Astrocyte (in vitro differentiated cells and primary cell): ENCODE results near the gene NRARP. TPM values are rescaled to one million over a fixed set of nuclear protein-coding genes. Genes with fewer than 3 reads are reported as not detected.

Experiments used
- DNase-seq: peaks from one replicate; pipeline ENCODE4 v3.0.0-alpha.2; 2010; ENCODE audit warnings: low read depth
- FAIRE-seq: peaks from 2 replicates; lab custom pipeline; 2011; peaks lifted over from hg19 to GRCh38; lab: Jason Lieb, UNC
- H2AFZ ChIP-seq: 2 replicates; pipeline ENCODE4 v1.6.0; 2012; ENCODE audit warnings: low read depth, low read length, inconsistent platforms
- H3K27ac ChIP-seq: 2 replicates; pipeline ENCODE4 v1.5.1; 2011; ENCODE audit warnings: low read depth, low read length, inconsistent platforms
- H3K27me3 ChIP-seq: 2 replicates; pipeline ENCODE4 v1.6.0; 2011; ENCODE audit warnings: low read length, inconsistent platforms; ENCODE audit not compliant: insufficient read depth
- H3K36me3 ChIP-seq: 2 replicates; pipeline ENCODE4 v1.5.1; 2011; ENCODE audit warnings: low read length, inconsistent platforms; ENCODE audit not compliant: insufficient read depth
- H3K4me1 ChIP-seq: 2 replicates; pipeline ENCODE4 v1.5.1; 2011; ENCODE audit warnings: low read length, inconsistent platforms; ENCODE audit not compliant: insufficient read depth
- H3K4me2 ChIP-seq: 2 replicates; pipeline ENCODE4 v1.6.0; 2012; ENCODE audit warnings: low read length, inconsistent platforms
- H3K4me3 ChIP-seq: 2 replicates; pipeline ENCODE4 v1.5.1; 2011; ENCODE audit warnings: low read depth, mild to moderate bottlenecking, low read length, inconsistent platforms; ENCODE audit not compliant: insufficient read depth
- H3K79me2 ChIP-seq: 2 replicates; pipeline ENCODE4 v1.6.0; 2012; ENCODE audit warnings: mild to moderate bottlenecking, low read length, inconsistent platforms; ENCODE audit not compliant: insufficient read depth
- H3K9ac ChIP-seq: 2 replicates; pipeline ENCODE4 v1.6.0; 2012; ENCODE audit warnings: mild to moderate bottlenecking, low read length, inconsistent platforms
- H3K9me3 ChIP-seq: 2 replicates; pipeline ENCODE4 v1.5.1; 2012; ENCODE audit warnings: low read depth, mild to moderate bottlenecking, low read length, inconsistent platforms; ENCODE audit not compliant: insufficient read depth
- H4K20me1 ChIP-seq: 2 replicates; pipeline ENCODE4 v1.6.0; 2012; ENCODE audit warnings: low read length, inconsistent platforms; ENCODE audit not compliant: insufficient read depth
- H3K27ac Mint-ChIP-seq: one replicate; pipeline ENCODE4 v1.8.0; 2021; ENCODE audit warnings: mild to moderate bottlenecking, mixed read lengths; ENCODE audit not compliant: unreplicated experiment
- H3K27me3 Mint-ChIP-seq: one replicate; pipeline ENCODE4 v1.8.0; 2021; ENCODE audit warnings: low read depth, mixed read lengths; ENCODE audit not compliant: unreplicated experiment
- H3K36me3 Mint-ChIP-seq: one replicate; pipeline ENCODE4 v1.8.0; 2021; ENCODE audit warnings: low read depth, mixed read lengths; ENCODE audit not compliant: unreplicated experiment
- H3K4me1 Mint-ChIP-seq: one replicate; pipeline ENCODE4 v1.8.0; 2021; ENCODE audit warnings: low read depth, mixed read lengths; ENCODE audit not compliant: unreplicated experiment
- H3K4me3 Mint-ChIP-seq: one replicate; pipeline ENCODE4 v1.8.0; 2021; ENCODE audit warnings: mild to moderate bottlenecking, moderate library complexity, mixed read lengths; ENCODE audit not compliant: unreplicated experiment
- H3K9me3 Mint-ChIP-seq: one replicate; pipeline ENCODE4 v1.8.0; 2021; ENCODE audit warnings: mild to moderate bottlenecking, mixed read lengths; ENCODE audit not compliant: unreplicated experiment
- CTCF ChIP-seq: IDR thresholded peaks from 2 replicates; pipeline ENCODE4 v1.5.1; 2011; ENCODE audit warnings: low read depth, mild to moderate bottlenecking, inconsistent platforms, low read length, moderate library complexity; ENCODE audit not compliant: insufficient read depth
- EZH2 ChIP-seq: IDR thresholded peaks from 2 replicates; pipeline ENCODE4 v1.6.1; 2012; ENCODE audit warnings: mild to moderate bottlenecking, low read length, inconsistent platforms; ENCODE audit not compliant: insufficient read depth
- total RNA-seq: library from RNA; stranded (reverse); gene quantifications from 2 replicates; pipeline ENCODE4 v1.2.1, GENCODE V29; 2021

The NRARP gene
- total RNA-seq, 1 donor from 2014 or later = 7.3 TPM

GRCh38 chr9:137254624-137255447 lies 47.2 kb downstream of the NRARP start, which contains the start of gene NELFB:
Gene NELFB, plus strand, starts transcription at chr9:137255327.
- FAIRE-seq = no peak
- H3K36me3 Mint-ChIP-seq = no peaks in the 10 kb centered on the region

DNA sequence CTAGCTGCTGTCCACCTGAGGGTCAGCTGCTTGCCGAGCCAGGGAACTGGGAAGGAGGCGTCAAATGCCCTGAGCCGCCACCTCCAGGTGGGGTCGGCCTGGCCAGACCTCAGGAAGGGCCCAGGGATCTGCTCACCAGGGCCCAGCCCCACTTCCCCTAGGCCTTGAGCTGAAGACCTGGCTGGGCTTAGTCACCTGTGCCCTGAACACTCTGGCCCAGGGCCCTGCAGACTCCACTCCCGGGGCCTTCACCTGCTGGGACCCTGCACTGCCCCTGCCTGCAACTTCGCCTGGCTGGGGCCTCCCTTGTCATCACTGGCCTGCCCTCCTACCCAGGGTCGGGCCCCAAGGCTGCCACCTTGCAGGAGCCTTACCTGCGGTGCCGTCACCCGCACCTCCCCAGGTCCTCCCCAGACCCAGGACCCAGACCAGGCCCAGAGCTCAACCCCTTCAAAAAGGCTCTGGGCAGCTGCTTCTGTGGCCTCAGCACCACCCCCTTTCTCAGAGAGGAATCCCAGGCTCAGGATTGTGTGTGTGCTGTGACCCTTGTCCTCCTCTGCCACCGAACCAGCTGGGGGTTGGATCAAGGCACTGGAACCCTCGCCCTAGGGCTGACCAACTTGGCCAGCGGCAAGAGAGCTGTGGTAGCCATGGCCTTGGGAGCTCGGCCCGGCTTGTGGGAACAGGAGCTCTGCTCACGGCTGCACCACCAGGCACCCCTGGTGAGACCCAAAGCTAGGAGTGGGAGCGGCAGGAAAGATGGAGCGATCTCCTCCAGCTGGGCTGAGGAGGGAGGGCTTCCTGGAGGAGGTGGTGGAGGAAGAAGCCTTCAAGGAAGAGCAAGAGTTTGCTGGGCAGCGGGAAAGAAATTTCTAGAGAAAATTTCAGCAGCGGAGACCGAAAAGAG lies 48.1 kb downstream of the NRARP start:
- no peak for FAIRE-seq
- Histone ChIP-seq H3K9me3 (no peaks in the 10 kb centered on the region), H3K27me3 (no peaks in the 10 kb centered on the region), H2AFZ (peak overlapping the region; percentile 90), H3K9ac (peak overlapping the region; percentile 88), H3K4me2 (peak overlapping the region; percentile 99), H4K20me1 (peaks cover 18% of the 10 kb centered on the region), H3K36me3 (peaks cover 1% of the 10 kb centered on the region), H3K27ac (no peak overlapping the region), H3K4me3 (peak overlapping the region; percentile 97), H3K79me2 (peaks cover 33% of the 10 kb centered on the region), H3K4me1 (peaks cover 22% of the 10 kb centered on the region)
- peaks cover 4% of the 10 kb centered on the region for H3K4me1 Mint-ChIP-seq
- TF ChIP-seq CTCF = no peak
- TF ChIP-seq EZH2 = no peak
- H3K36me3 Mint-ChIP-seq = no peaks in the 10 kb centered on the region
- peaks cover 6% of the 10 kb centered on the region for H3K27me3 Mint-ChIP-seq
- peak overlapping the region; percentile 67 for H3K27ac Mint-ChIP-seq
- no peaks in the 10 kb centered on the region for H3K9me3 Mint-ChIP-seq
- no peak for DNase-seq
- peak overlapping the region; percentile 90 for H3K4me3 Mint-ChIP-seq

More at GRCh38 chr9:137254624-137255447, 47.2 kb downstream of the NRARP start, which contains the start of gene NELFB:
- peaks cover 37% of the 10 kb centered on the region for H3K79me2 ChIP-seq
- H3K4me1 ChIP-seq = peaks cover 22% of the 10 kb centered on the region
- no peaks in the 10 kb centered on the region for H3K9me3 Mint-ChIP-seq
- peak within 1 kb of the TSS; percentile 88 for H3K9ac ChIP-seq
- no peaks in the 10 kb centered on the region for H3K27me3 ChIP-seq
- H3K4me2 ChIP-seq = peak within 1 kb of the TSS; percentile 99
- no peak for TF ChIP-seq CTCF
- TF ChIP-seq EZH2 = no peak
- H3K36me3 ChIP-seq = peaks cover 4% of the 10 kb centered on the region
- H2AFZ ChIP-seq = peak within 1 kb of the TSS; percentile 90
- DNase-seq = peak; percentile 48
- H4K20me1 ChIP-seq = peaks cover 23% of the 10 kb centered on the region
- peak within 1 kb of the TSS; percentile 90 for H3K4me3 Mint-ChIP-seq
- H3K4me3 ChIP-seq = peak within 1 kb of the TSS; percentile 97
- peak within 1 kb of the TSS; percentile 67 for H3K27ac Mint-ChIP-seq
- no peaks in the 10 kb centered on the region for H3K9me3 ChIP-seq
- peaks cover 4% of the 10 kb centered on the region for H3K4me1 Mint-ChIP-seq
- peak within 1 kb of the TSS; percentile 50 for H3K27ac ChIP-seq
- peaks cover 2% of the 10 kb centered on the region for H3K27me3 Mint-ChIP-seq
